Adrenal gland (tissue), 5 donors: Measurements from ENCODE around the gene MGRN1.

Source experiments
- CTCF ChIP-seq, 6 experiments: fragments of 450-650 bp in 4 of 6; fragments of 200-600 bp in 2 of 6; sonication (generic) in 1 of 6; IDR thresholded peaks; 1 replicate in 5 of 6; 2 replicates in 1 of 6; pipeline versions ENCODE4 v1.5.1 to v1.8.0; 2016 to 2021; ENCODE audit warnings: antibody characterized with exemption in 6 of 6, mild to moderate bottlenecking in 2 of 6, moderate library complexity in 1 of 6
- POLR2A ChIP-seq, 2 donors: fragments of 450-650 bp; IDR thresholded peaks; one replicate each; pipeline ENCODE4 v1.6.1; 2017; ENCODE audit warnings: antibody characterized with exemption in 2 of 2, mild to moderate bottlenecking in 2 of 2, moderate library complexity in 1 of 2
- donor health status: DM: no; HTN: no; CAD: no.

GRCh38 chr16:4578961-4579530, 45.6 kb upstream of the MGRN1 start:
- TF ChIP-seq CTCF (IDR thresholded peaks at IDR 0.05) (no peak), POLR2A (IDR thresholded peaks at IDR 0.05) (no peak)
